ENCODE results near the gene ARAP2. TPM values are rescaled to one million over a fixed set of nuclear protein-coding genes. Genes with fewer than 3 reads are reported as not detected.

The ARAP2 gene
- polyA plus RNA-seq, 1 donor (not counting 4 experiments of a cell fraction or from before 2014, with no cell fraction given), result 9.3 TPM

- no peaks in the 10 kb centered on the region for H3K27me3 ChIP-seq (ENCODE audit: control insufficient read depth, extremely low read depth, insufficient read depth, low read length)
- H3K79me2 ChIP-seq (ENCODE audit: control insufficient read depth, insufficient read depth, low read length), result no peaks in the 10 kb centered on the region
- no peaks in the 10 kb centered on the region for H3K9me1 ChIP-seq (ENCODE audit: control insufficient read depth, extremely low read depth, insufficient read depth, low read length)
- H4K20me1 ChIP-seq (ENCODE audit: control insufficient read depth, extremely low read depth, insufficient read depth, low read length), result no peaks in the 10 kb centered on the region
- no peak for DNase-seq (ENCODE audit: low read depth, low spot score)
- no peak overlapping the region for H3K9ac ChIP-seq (ENCODE audit: control insufficient read depth, extremely low read depth, insufficient read depth, low read length)
- no peak overlapping the region for H3K4me3 ChIP-seq (ENCODE audit: control insufficient read depth in 2 of 3, extremely low read depth in 1 of 3, insufficient read depth in 2 of 3, low read depth in 1 of 3, low read length in 3 of 3)
- peaks cover 1 to 6% of the 10 kb centered on the region in 2 experiments for H3K36me3 ChIP-seq (ENCODE audit: control insufficient read depth in 2 of 2, extremely low read depth in 1 of 2, insufficient read depth in 2 of 2, low read length in 2 of 2)
- FAIRE-seq, result no peak
- H3K4me1 ChIP-seq (ENCODE audit: control insufficient read depth, extremely low read depth, insufficient read depth, low read length), result no peaks in the 10 kb centered on the region
- TF ChIP-seq EZH2 (IDR thresholded peaks at IDR 0.05; ENCODE audit: low read length) (no peak), CTCF (optimal IDR thresholded peaks at IDR 0.05 in 1 of 3, IDR thresholded peaks at IDR 0.05 in 1 of 3, conservative IDR thresholded peaks at IDR 0.05 in 1 of 3; ENCODE audit: extremely low read depth in 1 of 3, insufficient read depth in 2 of 3, low read length in 3 of 3) (no peak)
- H3K4me2 ChIP-seq (ENCODE audit: control insufficient read depth, extremely low read depth, insufficient read depth, low read depth, low read length), result no peak overlapping the region
- dilution Hi-C loops (cut with MboI; ENCODE audit: extremely low pct_ligation_motif_present, low sequenced_read_pairs), result no loop called here
- H3K27ac ChIP-seq (ENCODE audit: control insufficient read depth, insufficient read depth, low read length), result no peak overlapping the region
- H2AFZ ChIP-seq (ENCODE audit: control insufficient read depth, low read length), result no peak overlapping the region
- H3K9me3 ChIP-seq (ENCODE audit: control insufficient read depth, low read depth, low read length), result no peaks in the 10 kb centered on the region
Measured at GRCh38 chr4:36065274-36065871, 178.9 kb downstream of the ARAP2 start.

DNA sequence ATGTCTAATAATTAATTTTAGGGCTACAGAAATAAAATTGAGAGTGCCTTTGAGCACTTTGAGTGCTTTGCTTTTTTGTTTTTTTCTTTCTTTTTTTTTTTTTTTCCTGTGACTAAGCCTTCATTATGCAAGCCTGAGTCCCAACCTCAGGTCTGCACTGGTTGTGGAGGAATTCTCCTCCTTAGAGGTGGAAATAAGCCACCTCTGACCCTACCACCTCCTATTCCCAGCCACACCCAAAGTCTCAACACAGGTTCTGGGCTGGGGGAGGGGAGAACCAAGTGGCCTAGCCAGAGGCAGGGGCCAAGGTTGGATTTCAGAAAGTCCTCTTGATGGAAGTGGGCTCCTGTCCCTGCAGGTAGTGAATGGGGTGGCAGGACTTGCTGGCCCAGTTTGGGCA is 180.2 kb downstream of the ARAP2 start:
- peaks cover 1 to 6% of the 10 kb centered on the region in 2 experiments for H3K36me3 ChIP-seq (ENCODE audit: control insufficient read depth in 2 of 2, extremely low read depth in 1 of 2, insufficient read depth in 2 of 2, low read length in 2 of 2)
- FAIRE-seq, result no peak

More for the DNA sequence above, 180.2 kb downstream of the ARAP2 start:
- Histone ChIP-seq H3K9me3 (ENCODE audit: control insufficient read depth, low read depth, low read length) (no peaks in the 10 kb centered on the region), H3K4me1 (ENCODE audit: control insufficient read depth, extremely low read depth, insufficient read depth, low read length) (no peaks in the 10 kb centered on the region), H3K4me3 (ENCODE audit: control insufficient read depth in 2 of 3, extremely low read depth in 1 of 3, insufficient read depth in 2 of 3, low read depth in 1 of 3, low read length in 3 of 3) (no peak overlapping the region), H3K27me3 (ENCODE audit: control insufficient read depth, extremely low read depth, insufficient read depth, low read length) (no peaks in the 10 kb centered on the region), H4K20me1 (ENCODE audit: control insufficient read depth, extremely low read depth, insufficient read depth, low read length) (no peaks in the 10 kb centered on the region), H3K27ac (ENCODE audit: control insufficient read depth, insufficient read depth, low read length) (no peak overlapping the region), H2AFZ (ENCODE audit: control insufficient read depth, low read length) (no peak overlapping the region), H3K9ac (ENCODE audit: control insufficient read depth, extremely low read depth, insufficient read depth, low read length) (no peak overlapping the region), H3K9me1 (ENCODE audit: control insufficient read depth, extremely low read depth, insufficient read depth, low read length) (no peaks in the 10 kb centered on the region), H3K79me2 (ENCODE audit: control insufficient read depth, insufficient read depth, low read length) (no peaks in the 10 kb centered on the region), H3K4me2 (ENCODE audit: control insufficient read depth, extremely low read depth, insufficient read depth, low read depth, low read length) (no peak overlapping the region)
- dilution Hi-C loops (cut with MboI; ENCODE audit: extremely low pct_ligation_motif_present, low sequenced_read_pairs), result no loop called here
- DNase-seq (ENCODE audit: low read depth, low spot score), result no peak
- TF ChIP-seq EZH2 (IDR thresholded peaks at IDR 0.05; ENCODE audit: low read length) (no peak), CTCF (optimal IDR thresholded peaks at IDR 0.05 in 1 of 3, IDR thresholded peaks at IDR 0.05 in 1 of 3, conservative IDR thresholded peaks at IDR 0.05 in 1 of 3; ENCODE audit: extremely low read depth in 1 of 3, insufficient read depth in 2 of 3, low read length in 3 of 3) (no peak)

Data from keratinocyte (primary cell).